HCT116 (cell line): ENCODE measurements around the gene SYCE1L. TPM values are rescaled to one million over a fixed set of nuclear protein-coding genes. Genes with fewer than 3 reads are reported as not detected.

Experiments used
- ATAC-seq: fragments of 200-7000 bp; cut with Tn5 transposase; 2 replicates; pipeline ENCODE4 v1.9.1; 2020; ENCODE audit warnings: mild to moderate bottlenecking, moderate library complexity
- BruUV-seq: library from RNA; stranded (reverse); fragments of 400-500 nt; replicated peaks from 2 replicates; lab custom pipeline; 2021; lab: Mats Ljungman, UMichigan
- CTCF ChIA-PET: fragments of 300-600 bp; sonication (Branson Sonifier 250); formaldehyde crosslinking; loops from one replicate; lab custom pipeline; 2021; ENCODE audit warnings: antibody characterized with exemption; lab: Charles Lee
- POLR2A ChIA-PET: fragments of 300-600, 350-600 bp; sonication (Branson Sonifier 250); formaldehyde crosslinking; loops from one replicate; lab custom pipeline; 2021; ENCODE audit warnings: antibody characterized with exemption; lab: Charles Lee
- RAD21 ChIA-PET, 2 experiments: fragments of 300-600 bp; sonication (Branson Sonifier 250); formaldehyde crosslinking; loops; one replicate each; lab custom pipeline; 2023; ENCODE audit warnings: low total read pairs in 2 of 2; ENCODE audit not compliant: uncharacterized antibody in 2 of 2, unreplicated experiment in 2 of 2, low non-redundant PET in 1 of 2; lab: Charles Lee
- DNase-seq: peaks from one replicate; pipeline ENCODE4 v3.0.0-alpha.2; 2010; ENCODE audit warnings: low read depth, low spot score
- H2AFZ ChIP-seq: fragments of 200-600 bp; shearing (Covaris generic), sonication (generic); 2 replicates; pipeline ENCODE4 v1.6.1; 2017; ENCODE audit warnings: low read depth, mixed run types, mixed read lengths, antibody characterized with exemption, low read length; ENCODE audit not compliant: poor library complexity, severe bottlenecking
- H3K27ac ChIP-seq: 2 replicates; pipeline ENCODE4 v1.5.1; 2012; ENCODE audit warnings: low read depth, low read length
- H3K27me3 ChIP-seq: fragments of 200-600 bp; sonication (generic); 2 replicates; pipeline ENCODE4 v1.6.1; 2016; ENCODE audit warnings: mixed run types, low read length, mixed read lengths; ENCODE audit not compliant: insufficient read depth
- H3K36me3 ChIP-seq, 2 experiments: fragments of 200-500 bp in 1 of 2; fragments of 200-600 bp in 1 of 2; sonication (Bioruptor generic) in 1 of 2; sonication (generic) in 1 of 2; 2 replicates each; pipeline versions ENCODE4 v1.5.1 to v1.6.1; 2014 to 2016; ENCODE audit warnings: low read length in 2 of 2, inconsistent platforms in 1 of 2, mixed read lengths in 1 of 2, mixed run types in 1 of 2; ENCODE audit not compliant: insufficient read depth in 2 of 2, control insufficient read depth in 1 of 2
- H3K4me1 ChIP-seq, 2 experiments: fragments of 200-600 bp in 1 of 2; sonication (generic) in 1 of 2; 2 replicates each; pipeline versions ENCODE4 v1.5.1 to v1.6.1; 2012 to 2017; ENCODE audit warnings: low read length in 2 of 2, inconsistent platforms in 1 of 2, mild to moderate bottlenecking in 1 of 2, mixed read lengths in 1 of 2, mixed run types in 1 of 2, moderate library complexity in 1 of 2; ENCODE audit not compliant: insufficient read depth in 2 of 2, control insufficient read depth in 1 of 2
- H3K4me2 ChIP-seq: fragments of 200-600 bp; sonication (generic); 2 replicates; pipeline ENCODE4 v1.6.1; 2017; ENCODE audit warnings: mixed run types, low read length, mixed read lengths
- H3K4me3 ChIP-seq, 2 experiments: fragments of 200-600 bp in 1 of 2; sonication (generic) in 1 of 2; replicated peaks in 1 of 2; 2 replicates each; pipeline ENCODE4 v1.5.1; 2011 to 2016; ENCODE audit warnings: low read length in 2 of 2, control low read depth in 1 of 2, low read depth in 1 of 2, mild to moderate bottlenecking in 1 of 2, mixed read lengths in 1 of 2, mixed run types in 1 of 2
- H3K79me2 ChIP-seq: fragments of 200-600 bp; sonication (generic); 2 replicates; pipeline ENCODE4 v1.6.1; 2017; ENCODE audit warnings: mild to moderate bottlenecking, mixed run types, low read length, moderate library complexity, mixed read lengths; ENCODE audit not compliant: insufficient read depth
- H3K9ac ChIP-seq: fragments of 200-600 bp; sonication (generic); 2 replicates; pipeline ENCODE4 v1.6.1; 2016; ENCODE audit warnings: low read length, mixed read lengths
- H3K9me2 ChIP-seq: fragments of 200-600 bp; sonication (generic), shearing (Covaris generic); 2 replicates; pipeline ENCODE4 v1.6.1; 2017; ENCODE audit warnings: mixed run types, mild to moderate bottlenecking, moderate library complexity; ENCODE audit not compliant: insufficient read depth
- H3K9me3 ChIP-seq, 2 experiments: fragments of 200-500 bp in 1 of 2; fragments of 200-600 bp in 1 of 2; sonication (Bioruptor generic) in 1 of 2; sonication (generic) in 1 of 2; 2 replicates each; pipeline ENCODE4 v1.6.1; 2014 to 2017; ENCODE audit warnings: low read length in 2 of 2, mixed read lengths in 2 of 2, inconsistent platforms in 1 of 2, low read depth in 1 of 2, mild to moderate bottlenecking in 1 of 2, mixed run types in 1 of 2, moderate library complexity in 1 of 2; ENCODE audit not compliant: control insufficient read depth in 1 of 2, insufficient read depth in 1 of 2
- H4K20me1 ChIP-seq: fragments of 200-600 bp; sonication (generic), shearing (Covaris generic); 2 replicates; pipeline ENCODE4 v1.6.1; 2017; ENCODE audit warnings: mixed run types, mild to moderate bottlenecking, moderate library complexity; ENCODE audit not compliant: insufficient read depth
- ATF3 ChIP-seq: IDR thresholded peaks from 2 replicates; pipeline ENCODE4 v1.6.1; 2012
- CBX3 ChIP-seq: IDR thresholded peaks from 2 replicates; pipeline ENCODE4 v1.6.1; 2012; ENCODE audit warnings: low read depth
- CEBPB ChIP-seq: IDR thresholded peaks from 2 replicates; pipeline ENCODE4 v1.6.1; 2012; ENCODE audit warnings: low read depth
- CTCF ChIP-seq, 3 experiments: fragments of 200-600 bp in 1 of 3; sonication (generic) in 1 of 3; IDR thresholded peaks in 2 of 3; conservative IDR thresholded peaks in 1 of 3; 2 replicates each; pipeline ENCODE4 v1.5.1; 2012 to 2017; ENCODE audit warnings: low read depth in 2 of 3, low read length in 2 of 3, antibody characterized with exemption in 1 of 3, borderline replicate concordance in 1 of 3, control low read depth in 1 of 3, mild to moderate bottlenecking in 1 of 3, mixed read lengths in 1 of 3, mixed run types in 1 of 3, moderate library complexity in 1 of 3; ENCODE audit not compliant: insufficient read depth in 1 of 3
- EGR1 ChIP-seq: IDR thresholded peaks from 2 replicates; pipeline ENCODE4 v1.6.1; 2012; ENCODE audit warnings: low read depth
- ELF1 ChIP-seq: IDR thresholded peaks from 2 replicates; pipeline ENCODE4 v1.6.1; 2012; ENCODE audit warnings: low read depth, borderline replicate concordance
- EZH2 ChIP-seq: fragments of 200-600 bp; sonication (generic); IDR thresholded peaks from 2 replicates; pipeline ENCODE4 v1.6.1; 2017; ENCODE audit warnings: antibody characterized with exemption, mixed run types
- EZH2phosphoT487 ChIP-seq: fragments of 200-600 bp; IDR thresholded peaks from 2 replicates; pipeline ENCODE4 v1.6.1; 2018; ENCODE audit warnings: antibody characterized with exemption, borderline replicate concordance
- FOSL1 ChIP-seq: IDR thresholded peaks from 2 replicates; pipeline ENCODE4 v1.6.1; 2012; ENCODE audit warnings: low read depth
- JUND ChIP-seq: IDR thresholded peaks from 2 replicates; pipeline ENCODE4 v1.6.1; 2012
- MAX ChIP-seq: IDR thresholded peaks from 2 replicates; pipeline ENCODE4 v1.6.1; 2012
- POLR2AphosphoS5 ChIP-seq: IDR thresholded peaks from 2 replicates; pipeline ENCODE4 v1.6.1; 2011; ENCODE audit warnings: mild to moderate bottlenecking, low read depth, low read length, moderate library complexity
- RAD21 ChIP-seq: IDR thresholded peaks from 2 replicates; pipeline ENCODE4 v1.6.1; 2012; ENCODE audit warnings: low read depth, mild to moderate bottlenecking
- SIN3A ChIP-seq: IDR thresholded peaks from 2 replicates; pipeline ENCODE4 v1.6.1; 2012; ENCODE audit warnings: low read depth
- SP1 ChIP-seq: IDR thresholded peaks from 2 replicates; pipeline ENCODE4 v1.6.1; 2012; ENCODE audit warnings: low read depth
- YY1 ChIP-seq: IDR thresholded peaks from 2 replicates; pipeline ENCODE4 v1.6.1; 2011; ENCODE audit warnings: low read length, low read depth, moderate library complexity, mild to moderate bottlenecking; ENCODE audit not compliant: insufficient replicate concordance; ENCODE audit errors: extremely low read depth
- ZFX ChIP-seq: fragments of 450-650 bp; IDR thresholded peaks from 2 replicates; pipeline ENCODE4 v1.6.1; 2017
- ZNF274 ChIP-seq: fragments of 200-500 bp; sonication (Bioruptor generic); IDR thresholded peaks from 2 replicates; pipeline ENCODE4 v1.6.1; 2014; ENCODE audit warnings: mild to moderate bottlenecking, low read depth, low read length, inconsistent platforms
- intact Hi-C: fragments of 100-400 bp; cut with micrococcal nuclease; formaldehyde crosslinking; loops from 2 replicates; pipeline ENCODE4 v1.10.0; 2022
- total RNA-seq: library from RNA; stranded (reverse); gene quantifications from one replicate; pipeline ENCODE4 v1.2.1, GENCODE V29; 2021; ENCODE audit not compliant: unreplicated experiment

SYCE1L gene
- total RNA-seq, 1 experiment from 2014 or later, result 25.7 TPM

- Histone ChIP-seq H3K79me2 (no peaks in the 10 kb centered on the region), H2AFZ (no peak overlapping the region), H3K4me3 (no peak overlapping the region), H3K27me3 (peaks cover 14% of the 10 kb centered on the region; the same call in 1 of the 2 replicates), H3K9me3 (no peaks in the 10 kb centered on the region), H3K4me1 (no peaks in the 10 kb centered on the region), H3K9me2 (no peaks in the 10 kb centered on the region), H3K4me2 (no peak overlapping the region), H4K20me1 (no peaks in the 10 kb centered on the region), H3K27ac (no peak overlapping the region), H3K9ac (no peak overlapping the region), H3K36me3 (no peaks in the 10 kb centered on the region)
- ATAC-seq (peak; percentile 87), DNase-seq (peak; percentile 42)
- peak; percentile 75 for TF ChIP-seq RAD21
- no peak for TF ChIP-seq ATF3
- peak; percentile 45 to 91 (median 83); a peak in 5 of 6 replicates for TF ChIP-seq CTCF (IDR thresholded peaks at IDR 0.05 in 2 of 3, conservative IDR thresholded peaks at IDR 0.05 in 1 of 3; ENCODE audit: borderline replicate concordance in 1 of 3, insufficient read depth in 1 of 3, low read depth in 2 of 3, low read length in 2 of 3)
- CTCF ChIA-PET, result interaction anchor here (1.2 to 3.5 kb wide), 7 partner anchors 11 to 1382 kb away, joined by 3 to 47 read pairs (median 11); no protein-coding TSS in a partner anchor
- RAD21 ChIA-PET, result no interaction called here
- no TSS peak for BruUV-seq
- intact Hi-C loops, result loop anchor here (5.0 kb wide), 3 partner anchors 1267 to 1527 kb away; no protein-coding TSS in a partner anchor
- POLR2A ChIA-PET, result interaction anchor here (0.7 kb wide), 1 partner anchor 419 kb away, joined by 3 read pairs; no protein-coding TSS in a partner anchor
These were observed 29.5 kb upstream of the SYCE1L start for GRCh38 chr16:77169650-77170236.

- CTCF ChIA-PET, result interaction anchor here (1.0 to 3.5 kb wide), 19 partner anchors 10 to 1971 kb away, joined by 3 to 47 read pairs (median 5); partner anchors contain the start of gene CFDP1
- Histone ChIP-seq H3K4me3 (no peak overlapping the region), H3K27me3 (peaks cover 14% of the 10 kb centered on the region; the same call in 1 of the 2 replicates), H3K9me2 (no peaks in the 10 kb centered on the region), H2AFZ (no peak overlapping the region), H3K4me1 (no peaks in the 10 kb centered on the region), H3K4me2 (no peak overlapping the region), H3K9me3 (no peaks in the 10 kb centered on the region), H3K79me2 (no peaks in the 10 kb centered on the region), H3K9ac (no peak overlapping the region), H3K36me3 (no peaks in the 10 kb centered on the region), H3K27ac (no peak overlapping the region), H4K20me1 (no peaks in the 10 kb centered on the region)
- BruUV-seq, result no TSS peak
- no peak for ATAC-seq
- intact Hi-C loops, result loop anchor here (1.0 to 5.0 kb wide), 3 partner anchors 1369 to 1529 kb away; no protein-coding TSS in a partner anchor
- no peak for DNase-seq
- RAD21 ChIA-PET, result interaction anchor here in 1 of 2 experiments (0.6 kb wide), 1 partner anchor 836 kb away, joined by 3 read pairs; no protein-coding TSS in a partner anchor
- POLR2A ChIA-PET, result interaction anchor here (1.0 kb wide), 1 partner anchor 1523 kb away, joined by 3 read pairs; the partner anchor contains the start of genes KARS1 and TERF2IP
- TF ChIP-seq ZNF274 (no peak), CEBPB (no peak), ATF3 (no peak), CBX3 (no peak), POLR2AphosphoS5 (no peak), EZH2phosphoT487 (no peak), ELF1 (no peak), EZH2 (no peak), MAX (no peak), ZFX (no peak), RAD21 (no peak), SP1 (no peak), YY1 (no peak), FOSL1 (no peak), JUND (no peak), SIN3A (no peak), EGR1 (no peak)
These were observed 28.4 kb upstream of the SYCE1L start for GRCh38 chr16:77170805-77171204.
